ENCODE results near the gene ASPG. TPM values are rescaled to one million over a fixed set of nuclear protein-coding genes. Genes with fewer than 3 reads are reported as not detected.

Gene ASPG
- total and polyA plus RNA-seq, 9 donors: 0.45 to 28.8 (median 18.7) TPM

DNA sequence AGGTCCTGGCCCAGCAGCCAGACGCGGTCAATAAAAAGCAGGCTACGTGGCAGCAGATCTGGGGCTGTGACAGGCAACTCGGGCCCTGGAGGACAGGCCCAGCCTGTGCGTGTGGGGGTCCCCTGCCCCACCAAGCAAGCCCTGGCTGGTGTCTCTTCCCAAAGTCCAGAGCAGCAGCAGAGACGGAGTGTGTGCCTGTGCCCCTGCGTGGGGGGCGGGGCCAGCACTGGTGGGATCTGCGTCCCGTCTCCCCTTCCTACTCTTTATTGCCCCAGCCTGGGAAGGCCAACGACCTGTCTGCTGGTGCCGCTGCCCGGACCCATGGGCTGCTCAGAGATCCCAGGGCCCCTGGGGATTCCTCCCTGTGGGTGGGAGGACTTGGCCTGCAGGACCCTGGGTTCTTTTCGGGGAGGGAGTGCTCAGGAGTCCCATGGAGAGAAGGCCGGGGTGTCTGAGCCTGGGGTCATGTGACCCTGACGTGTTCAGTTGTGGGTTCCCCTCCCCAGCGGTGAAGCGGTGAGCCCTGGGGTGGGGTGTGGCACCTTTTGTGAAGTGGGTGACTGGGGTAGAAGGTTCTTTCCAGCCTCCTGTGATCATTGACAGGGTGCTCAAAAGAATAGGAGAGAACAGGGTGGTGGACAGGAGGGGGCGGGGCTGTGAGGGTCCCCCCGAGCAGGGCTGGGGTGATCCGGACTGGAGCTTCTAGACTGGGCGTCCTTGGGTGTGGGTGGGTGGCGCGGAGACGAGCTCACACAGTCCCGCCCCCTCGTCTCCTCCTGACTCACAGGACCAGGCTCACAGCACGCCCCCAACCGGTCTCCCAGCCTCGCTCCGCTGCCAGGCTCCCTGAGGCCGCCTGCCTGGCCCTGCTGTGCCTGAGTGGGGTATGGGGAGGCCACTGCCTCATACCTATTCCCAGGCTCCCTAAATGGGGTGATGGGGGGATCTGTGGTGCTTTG is 22.4 kb downstream of the ASPG start:
- Histone ChIP-seq H3K36me3 (no peaks in the 10 kb centered on the region), H3K27me3 (no peaks in the 10 kb centered on the region), H3K4me1 (ENCODE audit: insufficient read depth) (no peaks in the 10 kb centered on the region), H3K4me3 (no peak overlapping the region), H3K27ac (no peak overlapping the region), H3K9me3 (no peaks in the 10 kb centered on the region)
- WGBS, 3 donors: 65 to 76% (median 75%) methylated on average over 32 of the region's 32 CpGs
- DNase-seq: peak; percentile 8 to 41 (median 18)
- TF ChIP-seq EP300 (IDR thresholded peaks at IDR 0.05): no peak
- no peak for TF ChIP-seq POLR2A (IDR thresholded peaks at IDR 0.05)
- TF ChIP-seq, protein P1, sequence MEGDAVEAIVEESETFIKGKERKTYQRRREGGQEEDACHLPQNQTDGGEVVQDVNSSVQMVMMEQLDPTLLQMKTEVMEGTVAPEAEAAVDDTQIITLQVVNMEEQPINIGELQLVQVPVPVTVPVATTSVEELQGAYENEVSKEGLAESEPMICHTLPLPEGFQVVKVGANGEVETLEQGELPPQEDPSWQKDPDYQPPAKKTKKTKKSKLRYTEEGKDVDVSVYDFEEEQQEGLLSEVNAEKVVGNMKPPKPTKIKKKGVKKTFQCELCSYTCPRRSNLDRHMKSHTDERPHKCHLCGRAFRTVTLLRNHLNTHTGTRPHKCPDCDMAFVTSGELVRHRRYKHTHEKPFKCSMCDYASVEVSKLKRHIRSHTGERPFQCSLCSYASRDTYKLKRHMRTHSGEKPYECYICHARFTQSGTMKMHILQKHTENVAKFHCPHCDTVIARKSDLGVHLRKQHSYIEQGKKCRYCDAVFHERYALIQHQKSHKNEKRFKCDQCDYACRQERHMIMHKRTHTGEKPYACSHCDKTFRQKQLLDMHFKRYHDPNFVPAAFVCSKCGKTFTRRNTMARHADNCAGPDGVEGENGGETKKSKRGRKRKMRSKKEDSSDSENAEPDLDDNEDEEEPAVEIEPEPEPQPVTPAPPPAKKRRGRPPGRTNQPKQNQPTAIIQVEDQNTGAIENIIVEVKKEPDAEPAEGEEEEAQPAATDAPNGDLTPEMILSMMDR (IDR thresholded peaks at IDR 0.05): no peak
- intact Hi-C loops (cut with DNase I): no loop called here

DNA sequence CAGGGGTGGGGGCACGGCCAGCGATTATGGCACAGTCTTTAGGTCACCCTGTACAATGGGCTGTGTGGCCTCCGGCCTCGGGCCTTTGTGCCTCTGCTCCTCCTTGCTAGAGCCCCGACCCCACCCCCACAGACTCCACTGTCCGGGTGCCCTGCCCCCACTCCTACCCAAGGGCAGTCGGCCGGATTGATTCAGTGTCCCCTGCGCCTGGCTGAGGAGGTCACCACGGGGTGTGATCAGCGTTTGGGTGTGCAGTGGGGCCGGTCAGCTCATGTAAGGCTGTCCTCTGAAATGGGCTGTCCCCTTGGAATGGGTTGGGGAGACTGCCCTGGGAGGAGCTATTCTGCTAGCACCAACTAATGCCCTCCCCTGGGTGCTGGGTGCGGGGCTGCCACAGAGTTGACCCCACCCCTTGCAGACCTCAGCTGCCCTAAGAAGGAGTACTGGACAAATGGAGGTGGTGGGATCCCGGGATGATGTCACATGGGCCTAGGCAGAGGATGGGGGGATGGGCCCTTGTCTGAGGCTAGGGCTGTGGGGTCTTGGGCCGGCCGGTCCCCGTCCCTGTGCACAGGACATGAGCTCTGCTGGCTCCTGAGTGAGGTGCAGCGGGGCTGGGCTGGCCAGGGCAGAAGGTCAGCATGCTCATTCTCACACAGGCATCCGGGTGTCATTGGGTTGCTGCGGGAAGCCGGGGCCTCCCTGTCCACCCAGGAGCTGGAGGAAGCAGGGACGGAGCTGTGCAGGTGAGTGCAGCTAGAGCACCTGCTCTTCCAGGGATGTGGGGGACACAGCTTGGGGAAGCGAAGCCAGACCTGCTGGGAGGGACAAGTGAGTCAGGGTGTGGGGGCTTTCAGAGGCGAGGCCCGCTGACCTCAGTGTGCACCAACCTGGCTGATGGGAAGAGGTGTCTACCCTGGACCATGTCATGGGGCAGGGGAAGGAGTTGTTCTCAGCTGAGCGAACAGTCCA is 23.4 kb downstream of the ASPG start:
- H3K9me3 ChIP-seq: no peaks in the 10 kb centered on the region
- no peak overlapping the region for H3K4me3 ChIP-seq
- DNase-seq: peak in 4 of 5 donors; percentile 15 to 33 (median 18)
- no peak for TF ChIP-seq EP300 (IDR thresholded peaks at IDR 0.05)
- no peak for TF ChIP-seq POLR2A (IDR thresholded peaks at IDR 0.05)
- TF ChIP-seq, protein P1 (IDR thresholded peaks at IDR 0.05): no peak
- no peaks in the 10 kb centered on the region for H3K27me3 ChIP-seq
- 66 to 70% (median 67%) methylated on average over 25 to 26 of the region's 26 CpGs for WGBS, 3 donors
- H3K27ac ChIP-seq: no peak overlapping the region
- no peaks in the 10 kb centered on the region for H3K4me1 ChIP-seq (ENCODE audit: insufficient read depth)
- no peaks in the 10 kb centered on the region for H3K36me3 ChIP-seq
- intact Hi-C loops (cut with DNase I): no loop called here

DNA sequence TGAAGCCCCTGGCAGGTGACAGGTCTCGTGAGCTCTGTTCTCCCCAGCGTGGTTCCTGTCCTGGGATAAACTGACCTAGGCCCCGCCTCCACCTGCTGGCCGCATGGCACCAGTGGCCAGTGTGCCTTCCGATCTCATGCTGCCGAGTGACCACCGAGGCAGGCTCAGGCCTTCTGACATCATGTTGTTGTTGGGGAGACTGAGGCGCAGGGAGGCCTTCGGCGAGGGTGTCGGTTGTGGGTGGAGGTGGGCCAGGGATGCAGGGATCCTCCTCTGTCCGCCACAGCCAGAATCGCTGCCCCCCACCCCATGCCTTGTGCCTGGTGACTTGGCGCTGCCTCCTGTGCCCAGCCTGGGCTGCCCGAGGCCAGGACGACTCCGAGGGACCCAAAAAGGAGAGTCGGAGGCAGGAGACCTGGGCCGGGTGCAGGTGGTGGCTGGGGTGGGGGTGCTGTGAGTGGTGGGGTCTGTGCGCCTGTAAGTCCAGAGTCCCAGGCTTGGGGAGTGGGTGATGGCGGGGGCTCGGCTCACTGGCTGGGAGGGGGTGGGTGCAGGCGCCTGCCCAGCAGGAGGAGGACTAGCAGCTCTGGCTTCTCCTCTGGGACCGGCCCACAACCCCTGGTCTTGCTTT is 24.3 kb downstream of the ASPG start:
- Histone ChIP-seq H3K27ac (no peak overlapping the region), H3K27me3 (no peaks in the 10 kb centered on the region), H3K9me3 (no peaks in the 10 kb centered on the region), H3K4me3 (no peak overlapping the region), H3K4me1 (ENCODE audit: insufficient read depth) (no peaks in the 10 kb centered on the region), H3K36me3 (no peaks in the 10 kb centered on the region)
- TF ChIP-seq EP300 (IDR thresholded peaks at IDR 0.05) (no peak), POLR2A (IDR thresholded peaks at IDR 0.05) (no peak)
- TF ChIP-seq, protein P1 (IDR thresholded peaks at IDR 0.05): no peak
- 86 to 88% (median 87%) methylated on average over 24 of the region's 24 CpGs for WGBS, 3 donors
- DNase-seq: peak in 4 of 5 donors; percentile 9 to 33 (median 14)
- intact Hi-C loops (cut with DNase I): no loop called here

All from ovary (tissue), 9 donors.